Inflammatory macrophage treated with lipopolysaccharide for 1 hour (primary cell): ENCODE measurements around the gene TAC3.
A peak's percentile ranks its signal among the peaks of the same experiment; 100 is the strongest.
"Not testable (repeated sequence)": the region's sequence is repeated elsewhere in the genome, so short reads cannot be mapped to it uniquely, and the experiment has no call there.

Source experiments
- DNase-seq, 2 donors: peaks; one replicate each; pipeline ENCODE4 v3.0.0-alpha.2; 2020 to 2022

The TAC3 gene

GRCh38 chr12:57003395-57003794 is 12.9 kb downstream of the TAC3 start:
- no peak for DNase-seq

- peak; percentile 29 to 77 for DNase-seq
These were observed 14.9 kb downstream of the TAC3 start for GRCh38 chr12:57001448-57001906.

- DNase-seq = no peak
These were observed 15.9 kb downstream of the TAC3 start for GRCh38 chr12:57000393-57000792.

GRCh38 chr12:56999456-56999855 is 16.9 kb downstream of the TAC3 start:
- DNase-seq = no peak

GRCh38 chr12:56998981-56999380 is 17.3 kb downstream of the TAC3 start:
- no peak for DNase-seq

- DNase-seq = no peak
These were observed 18.0 kb downstream of the TAC3 start for GRCh38 chr12:56998316-56998715.

- DNase-seq = no peak
These were observed 19.4 kb downstream of the TAC3 start for GRCh38 chr12:56996793-56997545.

GRCh38 chr12:56995930-56996496 is 20.3 kb downstream of the TAC3 start:
- no peak for DNase-seq

GRCh38 chr12:56995201-56995929 is 21.0 kb downstream of the TAC3 start:
- no peak for DNase-seq

GRCh38 chr12:56994231-56994746 is 22.0 kb downstream of the TAC3 start:
- no peak for DNase-seq

GRCh38 chr12:56993346-56993745 is 23.0 kb downstream of the TAC3 start:
- DNase-seq = no peak

- DNase-seq = peak in 1 of 2 donors; percentile 48
These were observed 24.7 kb downstream of the TAC3 start for GRCh38 chr12:56991319-56992246.

GRCh38 chr12:56990648-56991318 is 25.5 kb downstream of the TAC3 start:
- DNase-seq = no peak

GRCh38 chr12:56989861-56990610 is 26.3 kb downstream of the TAC3 start:
- DNase-seq = no peak

- DNase-seq = peak in 1 of 2 donors; percentile 63
These were observed 28.1 kb downstream of the TAC3 start for GRCh38 chr12:56988207-56988739.

- peak; percentile 58 to 94 for DNase-seq
These were observed 28.7 kb downstream of the TAC3 start for GRCh38 chr12:56987551-56988053.

GRCh38 chr12:56987011-56987410 is 29.3 kb downstream of the TAC3 start:
- no peak for DNase-seq

- not testable (repeated sequence) for DNase-seq
These were observed 30.6 kb downstream of the TAC3 start for GRCh38 chr12:56985714-56986113.

GRCh38 chr12:56983386-56983785 is 32.9 kb downstream of the TAC3 start:
- no peak for DNase-seq

- not testable (repeated sequence) for DNase-seq
These were observed 33.6 kb downstream of the TAC3 start for GRCh38 chr12:56982578-56983236.
